GM19238 (cell line): ENCODE results near the gene KCNQ1.

Source experiments
- DNase-seq: peaks from one replicate; pipeline ENCODE4 v3.0.0; 2011; ENCODE audit warnings: low spot score; ENCODE audit not compliant: insufficient read length

The KCNQ1 gene

GRCh38 chr11:2711161-2711560 lies 266.4 kb downstream of the KCNQ1 start:
- no peak for DNase-seq

- no peak for DNase-seq
Measured at GRCh38 chr11:2713094-2713493, 268.3 kb downstream of the KCNQ1 start.

- no peak for DNase-seq
Measured at GRCh38 chr11:2713661-2714462, 269.1 kb downstream of the KCNQ1 start.

GRCh38 chr11:2714463-2714800 lies 269.6 kb downstream of the KCNQ1 start:
- DNase-seq = no peak

DNA sequence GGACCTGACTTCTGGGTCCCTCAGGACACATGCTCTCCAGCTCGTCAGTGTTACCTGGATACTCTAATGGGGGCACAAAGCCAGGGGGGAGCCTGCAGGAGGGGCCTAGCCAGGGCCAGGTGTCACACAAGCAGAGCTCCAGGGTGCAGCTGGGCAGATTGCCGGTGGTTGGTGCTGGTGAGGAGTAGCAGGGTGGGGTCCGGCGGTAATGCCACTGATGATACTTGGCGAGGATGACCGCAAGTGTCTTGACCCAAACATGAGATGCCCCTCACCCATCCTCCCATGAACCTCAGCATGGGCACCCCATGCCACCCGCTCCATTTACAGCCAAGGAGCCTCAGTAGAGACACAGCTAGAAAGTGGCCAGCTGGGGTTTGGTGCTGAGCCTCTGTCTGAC lies 270.1 kb downstream of the KCNQ1 start:
- DNase-seq = no peak

DNA sequence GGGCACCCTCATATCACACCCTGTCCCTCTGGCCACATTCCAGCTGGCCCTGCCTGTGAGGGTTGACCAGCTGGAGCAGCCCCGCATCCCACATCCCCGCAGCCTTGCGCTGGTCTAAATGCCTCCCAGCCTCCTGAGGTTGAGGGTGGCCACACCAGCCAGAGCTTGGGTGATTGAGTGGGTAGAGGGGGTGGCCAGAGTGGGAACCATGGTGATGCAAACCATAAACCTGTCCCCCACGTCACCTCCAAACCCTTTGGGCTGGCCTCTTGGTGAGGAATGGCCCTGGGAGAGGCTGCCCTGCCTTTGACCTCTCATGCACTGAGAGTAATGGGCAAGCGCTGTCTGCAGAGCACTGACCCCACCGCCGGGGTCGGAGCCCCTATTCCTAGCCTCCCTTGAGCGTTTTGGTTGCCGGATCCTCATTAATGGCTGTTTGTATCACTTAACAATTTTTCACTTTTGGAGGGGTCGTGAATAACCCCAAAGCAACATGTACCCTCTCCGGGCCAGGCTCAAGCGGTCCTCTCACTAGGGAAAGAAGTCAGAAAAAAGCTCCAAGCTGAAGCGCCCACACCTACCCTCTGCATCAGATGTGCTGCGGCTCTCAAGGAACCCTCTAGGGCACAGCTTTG lies 271.0 kb downstream of the KCNQ1 start:
- no peak for DNase-seq

GRCh38 chr11:2716376-2717095 lies 271.7 kb downstream of the KCNQ1 start:
- no peak for DNase-seq

- no peak for DNase-seq
Measured at GRCh38 chr11:2717561-2718325, 272.9 kb downstream of the KCNQ1 start.

- no peak for DNase-seq
Measured at GRCh38 chr11:2718817-2719438, 274.1 kb downstream of the KCNQ1 start.

- DNase-seq = no peak
Measured at GRCh38 chr11:2719831-2720590, 275.2 kb downstream of the KCNQ1 start.

DNA sequence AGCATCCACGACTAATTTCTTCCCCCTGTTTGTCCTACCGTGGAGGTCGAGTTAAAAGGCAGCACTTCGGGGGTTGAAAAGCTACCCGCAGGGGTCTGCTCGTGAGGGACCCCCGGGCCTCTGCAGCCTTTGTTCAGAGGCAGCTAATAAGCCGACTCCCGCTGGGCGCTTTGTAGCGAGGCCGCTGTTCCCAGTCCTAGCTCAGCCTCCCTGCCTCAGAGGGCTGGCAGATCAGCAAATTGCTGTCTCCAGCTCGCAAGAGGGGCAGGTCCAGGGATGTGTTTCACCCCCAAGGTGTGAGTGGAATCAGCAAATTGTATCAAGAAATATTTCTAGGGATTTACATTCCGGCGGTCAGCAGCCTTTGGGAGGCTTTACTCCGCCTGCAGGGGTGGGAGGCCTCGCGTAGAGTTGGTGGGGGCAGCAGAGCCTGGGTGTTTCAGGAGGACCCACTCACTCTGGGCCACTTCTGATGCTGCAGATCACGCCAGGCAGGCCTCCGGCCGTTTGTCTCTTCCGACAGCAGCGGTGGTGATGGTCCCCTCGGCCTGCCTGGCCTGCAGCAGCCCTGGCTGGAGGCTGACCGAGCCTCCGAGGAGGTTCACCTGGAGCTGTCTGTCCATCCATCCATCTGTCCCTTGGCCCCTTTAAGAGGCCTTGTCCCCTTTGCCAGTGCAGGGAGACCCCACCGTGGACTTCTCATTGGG lies 276.6 kb downstream of the KCNQ1 start:
- DNase-seq = no peak

- DNase-seq = no peak
Measured at GRCh38 chr11:2722955-2723354, 278.1 kb downstream of the KCNQ1 start.

DNA sequence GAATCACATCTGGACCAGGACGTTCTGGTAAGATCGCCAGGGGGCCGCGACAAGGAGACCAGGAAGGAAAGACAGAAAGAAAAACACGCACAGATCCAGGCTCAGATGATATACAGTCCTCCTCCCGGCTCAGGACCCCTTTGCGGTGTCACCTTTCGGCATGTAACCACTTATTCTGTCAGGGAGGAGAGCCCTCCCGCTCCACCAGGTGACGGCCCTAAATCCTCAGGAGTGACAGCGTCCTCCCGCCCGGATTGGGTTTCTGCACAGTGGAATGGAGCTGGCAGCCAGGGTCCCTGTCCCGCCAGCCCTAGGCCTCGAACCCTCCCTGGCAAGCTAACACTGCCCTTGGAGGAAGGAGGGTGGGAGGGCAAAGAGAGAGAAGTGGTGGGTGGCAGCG lies 279.3 kb downstream of the KCNQ1 start:
- no peak for DNase-seq

DNA sequence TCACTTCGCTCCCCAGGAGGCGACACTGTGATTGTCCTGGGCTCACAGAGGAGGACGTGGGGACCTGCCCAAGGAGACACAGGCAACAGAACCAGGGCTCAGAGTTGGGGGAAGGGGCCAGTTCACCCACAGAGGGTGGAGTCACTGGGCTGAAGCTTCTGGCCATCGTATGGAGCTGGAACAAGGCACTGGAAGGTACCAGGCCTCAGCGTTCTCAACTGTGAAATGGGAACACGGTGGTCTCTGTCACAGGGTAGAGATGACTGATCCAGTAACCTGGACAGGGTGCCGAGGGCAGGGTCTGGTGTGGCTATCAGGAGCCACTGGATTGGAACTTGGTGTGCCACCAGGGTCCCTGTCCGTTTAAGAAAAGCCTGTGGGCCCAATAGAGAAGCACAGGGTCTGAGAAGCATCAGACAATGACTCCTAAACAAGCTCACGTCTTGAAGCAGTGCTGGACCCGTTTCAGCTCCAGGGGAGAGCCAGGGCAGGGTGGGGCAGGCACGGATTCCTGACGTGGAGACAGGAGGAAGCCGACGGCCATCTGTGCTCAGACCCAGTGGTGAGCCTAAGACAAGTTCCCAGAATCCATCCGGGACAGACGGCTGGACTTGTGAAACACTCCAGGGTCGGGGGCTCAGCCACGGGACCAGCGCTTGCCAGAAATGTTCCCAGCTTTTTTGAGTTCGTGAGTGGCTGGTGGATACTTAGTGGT lies 280.0 kb downstream of the KCNQ1 start:
- DNase-seq = no peak

GRCh38 chr11:2725368-2726300 lies 280.8 kb downstream of the KCNQ1 start:
- DNase-seq = no peak

DNA sequence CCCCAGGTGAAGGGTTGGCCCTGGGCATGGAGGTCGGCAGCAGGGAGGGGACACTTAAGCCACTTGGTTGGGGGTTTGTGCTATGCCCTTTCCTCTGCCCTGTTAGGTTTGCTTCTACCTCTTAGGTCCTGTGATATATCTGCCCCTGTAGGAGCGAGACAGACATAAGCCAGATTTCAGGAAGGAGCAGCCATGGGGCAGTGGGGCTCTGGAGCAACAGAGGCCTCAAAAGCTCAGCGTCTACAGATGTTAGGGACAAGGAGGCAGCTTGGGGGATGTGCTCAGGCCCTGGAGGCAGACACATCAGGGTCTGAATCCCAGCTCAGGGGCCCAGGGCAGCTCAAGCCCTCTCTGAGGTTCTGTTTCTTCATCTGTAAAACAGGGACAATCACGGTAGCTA lies 282.2 kb downstream of the KCNQ1 start:
- DNase-seq = no peak

DNA sequence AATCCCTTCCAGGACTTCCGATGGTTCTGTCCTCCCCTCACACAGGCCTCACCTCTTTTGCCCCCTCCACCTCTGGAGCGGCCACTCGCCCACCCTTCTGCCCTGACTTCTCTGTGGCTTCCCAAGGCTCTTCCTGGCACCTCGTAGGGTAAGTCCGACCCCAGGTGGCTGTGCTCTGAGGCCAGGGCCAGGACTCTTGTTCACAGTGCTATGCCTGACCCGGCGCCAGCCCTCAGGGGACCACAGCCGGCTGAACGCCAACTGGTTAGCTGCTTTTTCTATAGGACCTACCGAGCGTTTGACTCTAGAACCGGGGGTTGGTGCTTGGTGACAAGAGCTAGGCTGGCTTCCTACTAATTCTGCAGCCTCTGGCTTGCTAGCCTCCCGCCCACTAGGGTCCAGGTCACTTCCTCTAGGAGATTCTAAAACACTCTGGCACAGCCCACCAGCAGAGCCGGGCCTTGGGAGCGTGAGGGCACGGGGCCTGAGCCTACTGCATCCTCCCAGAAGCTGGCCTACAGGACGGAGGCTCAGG lies 283.4 kb downstream of the KCNQ1 start:
- no peak for DNase-seq
